Right atrium auricular region (tissue), 2 donors: Measurements from ENCODE around the gene HSPA2. TPM values are rescaled to one million over a fixed set of nuclear protein-coding genes. Genes with fewer than 3 reads are reported as not detected.
A peak's percentile ranks its signal among the peaks of the same experiment; 100 is the strongest.

ENCODE experiments used
- DNase-seq: peaks from one replicate; pipeline ENCODE4 v3.0.0-alpha.2; 2019; ENCODE audit warnings: low spot score
- H3K27ac ChIP-seq, 2 donors: fragments of 200-600 bp; sonication (generic); 1 replicate in 1 of 2; 2 replicates in 1 of 2; pipeline ENCODE4 v1.5.1; 2016 to 2019
- H3K27me3 ChIP-seq, 2 donors: fragments of 200-600 bp; sonication (generic); one replicate each; pipeline versions ENCODE4 v1.5.1 to v1.6.0; 2017 to 2019
- H3K36me3 ChIP-seq: fragments of 200-600 bp; sonication (generic); one replicate; pipeline ENCODE4 v1.5.1; 2016
- H3K4me1 ChIP-seq, 2 donors: fragments of 200-600 bp; sonication (generic); one replicate each; pipeline versions ENCODE4 v1.5.1 to v1.6.0; 2017 to 2019
- H3K4me3 ChIP-seq, 2 donors: fragments of 200-600 bp; sonication (generic); 1 replicate in 1 of 2; 2 replicates in 1 of 2; pipeline ENCODE4 v1.5.1; 2017 to 2019; ENCODE audit warnings: mild to moderate bottlenecking in 1 of 2, moderate library complexity in 1 of 2
- H3K9me3 ChIP-seq, 2 donors: fragments of 200-600 bp; sonication (generic); one replicate each; pipeline ENCODE4 v1.5.1; 2019
- CTCF ChIP-seq, 2 donors: fragments of 200-600 bp; sonication (generic); IDR thresholded peaks; one replicate each; pipeline ENCODE4 v1.5.1; 2019; ENCODE audit warnings: antibody characterized with exemption in 2 of 2
- total RNA-seq, 2 donors: library from RNA; depleted of rRNA; stranded (reverse); fragments of >200 nt; gene quantifications; one replicate each; pipeline ENCODE4 v1.1.0, GENCODE V29; 2016

The HSPA2 gene
- total RNA-seq, 2 donors from 2014 or later: 64.9 to 151 TPM

DNA sequence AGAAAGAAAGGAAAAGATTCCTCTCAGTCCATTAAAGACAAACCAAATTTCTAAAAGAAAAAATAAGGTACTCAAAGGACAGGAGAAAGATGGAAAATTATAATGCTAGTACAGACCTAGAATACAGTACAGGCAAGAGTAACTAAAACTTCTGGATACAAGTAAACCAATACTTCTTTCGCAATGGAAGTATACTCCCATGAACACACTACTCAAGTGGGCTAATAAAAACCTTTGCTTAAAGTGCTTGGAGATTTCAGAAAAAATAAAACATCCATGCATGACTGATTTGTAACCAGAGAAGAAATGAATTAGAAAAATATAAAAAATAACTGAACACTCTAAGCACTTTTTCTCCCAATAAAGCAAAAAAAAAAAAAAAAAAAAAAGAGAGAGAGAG lies 40.5 kb upstream of the HSPA2 start:
- Histone ChIP-seq H3K9me3 (no peaks in the 10 kb centered on the region), H3K36me3 (no peaks in the 10 kb centered on the region), H3K4me3 (no peak overlapping the region), H3K27me3 (no peaks in the 10 kb centered on the region), H3K4me1 (peaks cover 0 to 32% of the 10 kb centered on the region in 2 donors), H3K27ac (peak overlapping the region in 1 of 2 donors; percentile 100)
- no peak for TF ChIP-seq CTCF (IDR thresholded peaks at IDR 0.05)
- no peak for DNase-seq

DNA sequence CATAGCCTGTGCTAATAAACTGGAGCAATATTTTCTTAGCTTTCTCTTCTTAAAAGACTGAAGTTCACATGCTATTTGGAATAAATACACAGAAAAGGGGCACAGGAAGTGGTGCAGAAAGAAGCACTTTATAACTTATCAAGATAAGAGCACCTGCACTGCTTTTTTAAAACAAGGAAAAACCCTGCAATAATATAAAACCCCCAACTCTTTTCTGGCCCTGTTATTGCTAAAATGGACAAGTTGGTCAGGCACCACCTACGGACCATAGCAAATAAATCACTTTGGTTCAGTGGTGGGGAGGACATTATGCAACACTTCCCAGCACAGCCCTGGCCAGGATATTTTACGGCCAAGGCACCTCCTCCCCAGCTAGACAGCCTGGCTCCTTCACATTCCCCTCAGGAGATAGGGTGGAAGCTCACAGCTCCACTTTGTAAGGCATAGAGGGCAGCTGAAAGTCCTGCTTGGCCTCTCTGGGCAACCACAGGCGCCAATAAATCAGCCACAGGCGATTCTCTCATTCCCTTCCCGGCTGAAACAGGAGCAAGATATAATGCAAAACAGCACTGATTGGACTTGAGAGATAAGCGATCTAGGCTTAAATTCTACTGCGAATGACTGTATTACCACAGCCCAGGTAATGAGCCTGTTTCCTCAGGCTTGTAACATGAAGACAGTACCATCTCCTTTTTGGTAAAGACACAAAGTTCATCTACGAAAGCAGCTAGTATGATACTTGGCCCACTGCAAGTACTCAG lies 39.0 kb upstream of the HSPA2 start:
- H3K4me1 ChIP-seq: peaks cover 0 to 43% of the 10 kb centered on the region in 2 donors
- no peaks in the 10 kb centered on the region for H3K36me3 ChIP-seq
- peak overlapping the region; percentile 99 to 100 for H3K27ac ChIP-seq
- TF ChIP-seq CTCF (IDR thresholded peaks at IDR 0.05): no peak
- H3K4me3 ChIP-seq: peak overlapping the region; percentile 80 to 85
- H3K9me3 ChIP-seq: no peaks in the 10 kb centered on the region
- H3K27me3 ChIP-seq: no peaks in the 10 kb centered on the region
- DNase-seq: peak; percentile 80

DNA sequence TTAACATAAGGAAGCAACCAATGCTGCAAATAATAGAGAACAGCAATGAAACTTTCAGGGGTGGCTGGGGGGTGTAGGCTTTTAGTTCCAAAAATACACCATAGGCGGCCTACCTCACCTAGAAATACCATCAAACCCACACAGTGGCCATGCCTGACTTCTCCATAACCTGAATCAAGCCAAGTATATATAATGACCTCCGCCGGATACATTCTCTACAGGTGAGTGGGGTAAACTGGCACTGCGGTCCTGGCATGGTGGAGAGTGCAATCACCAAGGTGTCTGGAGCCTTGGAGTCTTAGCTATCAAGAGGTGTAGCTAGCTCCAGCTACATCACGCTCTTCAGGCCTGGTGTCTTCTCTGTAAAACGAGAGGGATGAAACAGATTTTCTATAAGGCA lies 38.1 kb upstream of the HSPA2 start:
- Histone ChIP-seq H3K4me3 (peak overlapping the region; percentile 80 to 85), H3K36me3 (no peaks in the 10 kb centered on the region), H3K27ac (peak overlapping the region; percentile 99 to 100), H3K9me3 (no peaks in the 10 kb centered on the region), H3K4me1 (peaks cover 0 to 52% of the 10 kb centered on the region in 2 donors), H3K27me3 (no peaks in the 10 kb centered on the region)
- TF ChIP-seq CTCF (IDR thresholded peaks at IDR 0.05): no peak
- no peak for DNase-seq

DNA sequence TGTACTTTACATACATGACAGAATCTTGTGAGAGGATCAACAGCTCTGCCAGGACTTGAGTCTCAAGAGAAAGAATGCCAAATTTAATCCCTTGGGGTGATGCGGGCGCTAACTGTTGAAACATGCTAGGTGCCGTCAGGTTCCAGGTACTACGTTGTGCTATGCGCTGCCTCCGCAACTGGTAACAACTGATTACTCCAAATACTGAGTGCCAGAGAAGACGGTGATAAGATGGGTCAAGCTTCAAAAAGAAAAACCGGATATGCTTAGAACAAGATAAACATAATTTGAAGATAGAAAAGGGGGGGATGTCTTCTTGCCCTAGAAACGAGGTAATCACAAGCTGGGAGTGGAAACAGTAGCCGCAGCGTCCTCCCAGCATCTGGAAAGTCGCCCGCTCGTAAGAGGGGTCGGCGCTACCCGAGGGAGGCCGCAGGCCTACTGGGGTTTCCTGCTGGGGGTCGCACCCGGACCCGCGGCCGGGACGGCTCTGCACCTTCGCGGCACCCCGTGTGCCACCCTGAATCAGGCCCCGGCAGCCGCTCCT lies 37.6 kb upstream of the HSPA2 start:
- peaks cover 0 to 57% of the 10 kb centered on the region in 2 donors for H3K4me1 ChIP-seq
- no peak for TF ChIP-seq CTCF (IDR thresholded peaks at IDR 0.05)
- peak overlapping the region; percentile 80 to 85 for H3K4me3 ChIP-seq
- no peaks in the 10 kb centered on the region for H3K36me3 ChIP-seq
- H3K9me3 ChIP-seq: no peaks in the 10 kb centered on the region
- no peak for DNase-seq
- peak overlapping the region; percentile 99 to 100 for H3K27ac ChIP-seq
- no peaks in the 10 kb centered on the region for H3K27me3 ChIP-seq

GRCh38 chr14:64503434-64504309 lies 36.9 kb upstream of the HSPA2 start, which contains the start of gene ZBTB25:
TSS of gene ZBTB25 (minus strand) at chr14:64503838. CDS start at chr14:64490533, 13,305 bp downstream.
- peaks cover 0 to 58% of the 10 kb centered on the region in 2 donors for H3K4me1 ChIP-seq
- H3K9me3 ChIP-seq: no peaks in the 10 kb centered on the region
- peak within 1 kb of the TSS; percentile 99 to 100 for H3K27ac ChIP-seq
- H3K27me3 ChIP-seq: no peaks in the 10 kb centered on the region
- TF ChIP-seq CTCF (IDR thresholded peaks at IDR 0.05): no peak
- H3K4me3 ChIP-seq: peak within 1 kb of the TSS; percentile 80 to 85
- peak; percentile 92 for DNase-seq
- no peaks in the 10 kb centered on the region for H3K36me3 ChIP-seq
